HG02610 (cell line): Measurements from ENCODE around the gene HOMER2.
"Not testable (repeated sequence)": the region's sequence is repeated elsewhere in the genome, so short reads cannot be mapped to it uniquely, and the experiment has no call there.

Source experiments
- ATAC-seq: cut with Tn5 transposase; IDR thresholded peaks from one replicate; pipeline ENCODE4 v1.9.1; 2021; ENCODE audit warnings: mild to moderate bottlenecking, moderate library complexity; ENCODE audit not compliant: unreplicated experiment

HOMER2 gene

GRCh38 chr15:82900511-82901060 is 51.9 kb downstream of the HOMER2 start:
- ATAC-seq, result no peak

DNA sequence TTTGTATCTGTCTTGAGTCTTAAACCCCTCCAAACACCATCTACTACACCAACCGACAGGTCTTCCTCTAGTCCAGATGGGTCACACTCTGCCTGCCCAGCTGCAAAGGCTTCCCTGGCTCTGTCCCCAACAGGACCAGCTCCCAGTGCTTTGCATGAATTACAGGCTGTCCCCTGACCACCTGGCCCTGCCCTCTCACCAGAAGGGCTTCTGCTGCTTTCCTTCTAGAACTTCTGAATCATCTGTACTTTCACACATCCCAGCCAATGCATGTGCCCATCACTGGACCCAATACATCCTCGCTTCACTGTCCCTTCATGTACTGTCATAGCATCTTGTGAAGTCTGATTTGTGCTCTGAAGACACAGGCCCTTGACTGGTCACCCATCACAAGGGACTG is 53.6 kb downstream of the HOMER2 start:
- no peak for ATAC-seq

DNA sequence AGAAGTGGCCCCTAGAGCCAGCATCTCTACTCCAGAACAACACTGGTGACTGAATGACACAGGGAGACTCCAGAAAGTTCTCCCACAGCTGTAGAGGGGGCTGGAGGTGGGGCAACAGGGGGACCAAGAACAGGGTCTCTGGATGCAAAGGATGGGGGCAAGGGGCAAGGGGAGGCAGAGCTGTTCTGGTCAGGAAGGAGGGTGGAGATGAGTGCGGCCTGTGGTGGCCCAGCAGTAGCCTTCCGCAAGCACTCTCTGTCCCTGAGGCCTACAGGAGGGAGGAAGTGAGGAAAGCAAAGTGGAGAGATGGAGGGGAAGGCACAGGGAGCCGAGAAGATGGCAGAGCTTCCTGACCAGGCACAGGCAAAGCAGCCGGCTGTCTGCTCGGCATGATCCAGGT is 56.5 kb downstream of the HOMER2 start:
- no peak for ATAC-seq

DNA sequence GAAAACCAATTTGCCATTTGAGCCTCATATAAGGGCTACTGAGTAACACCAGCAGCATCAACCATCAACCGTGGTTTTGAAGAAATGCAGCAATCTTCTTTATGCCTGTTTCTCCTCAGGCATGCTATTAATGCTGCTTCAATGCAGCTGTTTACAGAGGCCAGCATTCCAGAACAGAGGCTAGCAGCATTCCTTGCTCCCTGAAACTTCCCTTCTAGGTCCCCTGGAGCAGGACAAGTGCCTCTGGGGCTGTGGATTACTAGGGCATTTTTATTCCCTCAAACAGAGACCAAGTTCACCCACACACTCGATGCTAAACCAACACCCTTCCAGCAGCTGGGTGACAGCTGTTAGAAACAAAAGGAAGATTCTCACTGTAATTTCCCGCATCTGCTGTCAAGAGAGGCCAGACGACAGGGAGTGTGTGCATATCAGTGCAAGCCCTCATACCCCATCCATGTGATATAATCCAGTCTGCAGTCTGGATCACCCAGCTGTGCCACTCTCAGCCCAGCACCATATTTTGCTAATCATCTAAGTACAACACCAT is 57.5 kb downstream of the HOMER2 start:
- ATAC-seq, result no peak

DNA sequence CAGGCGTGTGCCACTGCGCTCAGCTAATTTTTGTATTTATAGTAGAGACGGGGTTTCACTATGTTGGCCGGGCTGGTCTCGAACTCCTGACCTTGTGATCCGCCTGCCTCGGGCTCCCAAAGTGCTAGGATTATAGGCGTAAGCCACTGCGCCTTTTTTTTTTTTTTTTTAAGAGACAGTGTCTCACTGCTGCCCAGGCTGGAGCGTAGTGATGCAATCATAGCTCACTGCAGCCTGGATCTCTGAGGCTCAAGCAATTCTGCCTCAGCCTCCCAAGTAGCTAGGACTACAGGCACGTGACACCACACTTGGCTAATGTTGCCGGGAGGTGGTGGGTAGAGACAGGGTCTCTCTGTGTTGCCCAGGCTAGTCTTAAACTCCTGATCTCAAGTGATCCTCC is 59.0 kb downstream of the HOMER2 start:
- ATAC-seq, result not testable (repeated sequence)

GRCh38 chr15:82892573-82892972 is 59.9 kb downstream of the HOMER2 start:
- ATAC-seq, result no peak

- ATAC-seq, result no peak
These were observed 61.5 kb downstream of the HOMER2 start for GRCh38 chr15:82890995-82891390.

DNA sequence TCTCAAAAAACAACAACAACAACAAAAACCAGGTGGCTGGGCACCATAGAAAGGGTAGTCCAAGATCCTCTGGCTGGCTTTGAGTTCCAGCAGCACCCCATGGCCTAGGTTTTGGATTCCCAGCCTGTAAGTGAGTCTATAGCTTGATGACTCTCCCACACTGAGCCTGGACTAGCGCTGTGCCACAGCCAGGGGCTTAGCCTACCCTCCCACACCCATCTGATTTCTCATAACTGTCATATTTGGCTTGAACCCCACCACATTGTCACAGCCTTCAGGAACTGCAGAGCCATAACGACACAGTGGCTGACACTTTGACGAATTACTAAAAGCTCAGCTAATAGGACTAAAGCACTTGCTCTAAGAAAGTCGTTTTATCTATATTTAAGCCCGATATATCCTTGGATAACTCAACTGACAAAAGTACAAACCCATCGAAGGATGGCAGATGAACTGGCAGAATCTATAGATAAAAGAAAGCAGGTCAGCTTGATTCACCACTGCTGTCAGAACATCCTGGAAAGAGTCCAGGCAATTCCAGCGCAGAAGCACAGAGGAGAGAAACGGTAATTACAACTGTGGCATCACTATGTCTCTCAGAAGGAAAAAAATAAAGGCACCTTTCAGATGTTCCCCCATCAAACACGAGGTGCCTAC is 62.1 kb downstream of the HOMER2 start:
- ATAC-seq, result no peak

GRCh38 chr15:82882273-82882928 is 70.1 kb downstream of the HOMER2 start:
- no peak for ATAC-seq

DNA sequence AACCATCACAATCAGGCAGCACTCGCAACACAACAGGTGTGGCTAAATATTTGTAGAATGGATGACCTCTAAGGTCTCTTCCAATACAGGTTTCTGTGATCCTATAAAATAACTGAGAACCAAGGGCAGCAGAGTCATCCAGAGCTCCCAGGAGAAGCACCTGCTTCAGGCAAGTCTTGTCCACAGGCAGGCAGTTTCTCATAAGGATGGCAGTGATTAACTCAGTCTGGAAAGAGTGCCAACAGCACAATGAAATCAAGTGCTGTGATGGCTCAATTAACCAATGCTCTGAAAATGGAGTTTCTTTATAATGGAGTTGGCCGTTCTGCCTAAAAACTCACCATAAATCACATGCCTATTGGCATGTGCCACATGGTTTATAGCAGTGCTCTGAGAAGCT is 70.8 kb downstream of the HOMER2 start:
- ATAC-seq, result no peak

DNA sequence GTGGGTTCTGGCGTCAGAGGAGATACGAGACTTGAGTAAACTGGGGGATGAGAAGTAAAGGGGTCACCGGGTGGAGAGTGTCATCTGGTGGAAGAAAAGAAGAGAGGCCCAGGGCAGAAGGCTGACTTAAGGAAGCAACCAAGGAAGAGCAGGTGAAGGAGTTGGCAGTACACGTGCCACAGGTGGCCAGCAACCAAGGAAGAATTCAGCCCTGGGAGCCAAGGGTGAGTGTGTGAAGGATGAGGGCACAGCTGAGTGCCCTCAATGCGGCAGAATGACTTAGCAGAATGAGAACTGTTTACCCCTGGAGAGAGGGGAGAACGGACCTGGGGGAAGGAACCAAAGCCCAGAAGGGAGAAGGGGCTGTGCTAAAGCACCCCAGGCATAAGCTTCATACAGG is 71.8 kb downstream of the HOMER2 start:
- no peak for ATAC-seq

- no peak for ATAC-seq
These were observed 74.2 kb downstream of the HOMER2 start for GRCh38 chr15:82878325-82878724.

DNA sequence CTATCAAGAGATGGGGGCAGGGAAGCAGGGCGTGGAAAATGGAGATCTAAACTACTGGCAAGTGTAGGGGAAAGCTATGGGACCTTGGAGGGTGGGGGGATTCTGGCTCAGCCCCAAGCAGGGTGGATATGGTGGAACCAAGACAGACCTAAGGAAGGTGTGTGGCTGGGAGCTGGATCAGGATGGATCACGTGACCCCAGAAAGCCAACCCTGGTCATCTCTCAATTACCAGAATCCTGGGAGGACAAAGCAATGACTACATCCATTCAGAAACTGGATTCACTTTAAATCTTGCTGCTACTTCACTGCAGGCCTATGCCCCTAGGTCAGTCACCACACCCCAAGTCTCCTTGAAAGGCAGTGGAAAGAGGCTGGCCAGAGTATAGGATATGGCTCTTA is 74.7 kb downstream of the HOMER2 start:
- ATAC-seq, result no peak

DNA sequence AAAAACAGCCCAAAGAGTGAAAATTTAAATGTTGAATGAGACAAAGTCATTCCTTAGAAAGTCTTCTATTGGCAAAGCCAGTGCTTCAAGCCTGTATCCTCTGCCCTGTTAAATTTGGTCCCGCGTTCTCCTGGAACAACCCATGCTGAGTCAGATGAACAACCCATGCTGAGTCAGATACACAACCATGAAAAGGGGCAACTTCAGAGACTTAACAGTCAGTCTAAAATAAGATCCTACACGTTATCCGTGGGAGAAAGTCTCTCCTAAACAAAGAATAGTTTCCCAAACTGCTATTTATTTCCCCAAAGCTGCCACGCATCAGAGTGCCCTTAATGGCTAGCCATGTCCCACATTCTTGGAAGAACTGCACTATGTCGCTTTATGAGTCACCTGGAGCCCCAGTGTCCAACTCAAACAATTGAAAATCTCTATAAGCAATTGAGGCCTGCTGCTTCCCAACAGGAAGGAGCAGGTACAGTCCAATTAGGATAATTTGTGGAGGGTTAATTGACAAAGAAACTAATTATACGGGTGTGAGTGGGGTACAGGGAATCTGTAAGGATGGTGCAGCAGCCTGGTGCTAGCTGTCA is 77.0 kb downstream of the HOMER2 start:
- ATAC-seq, result no peak

GRCh38 chr15:82874961-82875360 is 77.6 kb downstream of the HOMER2 start:
- ATAC-seq, result no peak

DNA sequence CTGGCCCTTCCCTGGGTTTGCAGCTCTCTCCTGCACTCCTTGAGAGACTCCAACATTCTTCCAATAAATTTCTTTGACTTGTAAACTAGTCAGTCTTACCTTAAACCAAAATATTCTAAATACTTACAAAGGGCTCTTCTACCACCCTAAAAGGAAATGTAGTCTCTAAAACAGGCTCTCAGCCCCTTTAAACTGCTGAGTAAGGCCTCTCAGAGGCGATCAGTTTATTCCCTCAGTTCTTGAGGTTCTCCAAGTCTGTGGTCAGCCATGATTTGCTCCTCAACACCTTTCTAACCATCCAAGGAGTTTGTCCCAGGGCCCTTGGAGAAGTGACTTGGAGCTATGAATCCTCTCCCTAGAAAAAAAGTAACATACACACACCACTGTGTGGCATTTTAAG is 78.3 kb downstream of the HOMER2 start:
- ATAC-seq, result no peak

- ATAC-seq, result no peak
These were observed 79.4 kb downstream of the HOMER2 start for GRCh38 chr15:82873000-82873680.

- ATAC-seq, result no peak
These were observed 80.6 kb downstream of the HOMER2 start for GRCh38 chr15:82871832-82872484.

GRCh38 chr15:82871358-82871757 is 81.2 kb downstream of the HOMER2 start:
- no peak for ATAC-seq

DNA sequence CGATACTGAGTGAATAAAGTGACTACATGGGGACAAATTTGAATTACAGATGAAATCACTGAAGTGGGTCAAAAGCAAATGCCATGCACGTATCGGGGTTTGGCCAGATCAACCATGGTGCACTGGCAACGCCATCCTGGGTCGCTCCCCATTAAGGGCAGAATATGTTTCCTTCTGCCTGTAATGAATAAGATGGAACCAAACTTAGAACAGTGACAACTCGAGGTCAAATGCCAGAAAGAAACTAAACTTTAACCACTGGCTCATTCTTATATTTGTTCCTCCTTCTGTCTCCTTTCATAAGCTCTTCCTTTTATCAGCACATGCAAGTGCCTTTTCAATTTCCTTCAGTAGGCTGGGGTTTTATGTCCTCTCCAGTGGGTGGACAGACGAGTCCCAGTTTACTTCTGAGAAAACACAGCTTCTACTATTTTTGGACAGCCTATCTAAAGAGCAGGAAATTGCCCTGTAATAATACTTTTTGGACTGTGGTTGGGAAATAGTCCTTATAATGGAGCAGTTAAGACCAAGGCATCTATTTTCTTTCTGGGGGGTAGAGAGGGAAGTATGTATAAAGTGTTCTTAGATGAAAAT is 81.7 kb downstream of the HOMER2 start:
- no peak for ATAC-seq
